Thymus (tissue), 11 donors: ENCODE data around the gene ITPR3. TPM values are rescaled to one million over a fixed set of nuclear protein-coding genes. Genes with fewer than 3 reads are reported as not detected.

ENCODE experiments used
- DNase-seq, 9 donors: peaks; one replicate each; pipeline ENCODE4 v3.0.0-alpha.2; 2013; ENCODE audit warnings: low spot score in 9 of 9, low read depth in 6 of 9, missing footprints in 1 of 9
- H3K27ac ChIP-seq, 2 donors: one replicate each; pipeline ENCODE4 v1.5.1; 2013; ENCODE audit warnings: control low read depth in 1 of 2, low read depth in 1 of 2, low read length in 1 of 2, mild to moderate bottlenecking in 1 of 2, moderate library complexity in 1 of 2
- H3K27me3 ChIP-seq, 2 donors: one replicate each; pipeline ENCODE4 v1.5.1; 2013; ENCODE audit warnings: low read length in 1 of 2; ENCODE audit not compliant: control insufficient read depth in 2 of 2, insufficient read depth in 1 of 2
- H3K36me3 ChIP-seq, 2 donors: one replicate each; pipeline ENCODE4 v1.5.1; 2013; ENCODE audit warnings: low read length in 1 of 2, mild to moderate bottlenecking in 1 of 2, moderate library complexity in 1 of 2; ENCODE audit not compliant: control insufficient read depth in 2 of 2, insufficient read depth in 2 of 2
- H3K4me1 ChIP-seq, 2 donors: one replicate each; pipeline ENCODE4 v1.5.1; 2013; ENCODE audit warnings: low read length in 2 of 2; ENCODE audit not compliant: control insufficient read depth in 2 of 2, insufficient read depth in 2 of 2
- H3K4me3 ChIP-seq, 2 donors: one replicate each; pipeline ENCODE4 v1.5.1; 2013; ENCODE audit warnings: low read length in 2 of 2, control low read depth in 1 of 2, mild to moderate bottlenecking in 1 of 2
- H3K9me3 ChIP-seq, 2 donors: one replicate each; pipeline ENCODE4 v1.5.1; 2013; ENCODE audit warnings: low read length in 1 of 2, mild to moderate bottlenecking in 1 of 2; ENCODE audit not compliant: control insufficient read depth in 2 of 2, insufficient read depth in 1 of 2
- WGBS: extraction: QIAGEN DNeasy Blood & Tissue Kit; methylation state at CpG from one replicate; pipeline ENCODE4 v1.1.7; 2013; 5-methylcytosine and 5-hydroxymethylcytosine counted together
- polyA plus RNA-seq: library from polyadenylated mRNA; stranded (reverse); fragments of 200-250 nt; gene quantifications from one replicate; pipeline ENCODE4 v1.2.3, GENCODE V29; 2013
- total RNA-seq: library from RNA; stranded (reverse); fragments of 120-200 nt; gene quantifications from one replicate; pipeline ENCODE4 v1.2.4, GENCODE V29; 2013
- donor health status: healthy.

ITPR3 gene
- total and polyA plus RNA-seq, 2 donors: 4.7 to 19.5 TPM

DNA sequence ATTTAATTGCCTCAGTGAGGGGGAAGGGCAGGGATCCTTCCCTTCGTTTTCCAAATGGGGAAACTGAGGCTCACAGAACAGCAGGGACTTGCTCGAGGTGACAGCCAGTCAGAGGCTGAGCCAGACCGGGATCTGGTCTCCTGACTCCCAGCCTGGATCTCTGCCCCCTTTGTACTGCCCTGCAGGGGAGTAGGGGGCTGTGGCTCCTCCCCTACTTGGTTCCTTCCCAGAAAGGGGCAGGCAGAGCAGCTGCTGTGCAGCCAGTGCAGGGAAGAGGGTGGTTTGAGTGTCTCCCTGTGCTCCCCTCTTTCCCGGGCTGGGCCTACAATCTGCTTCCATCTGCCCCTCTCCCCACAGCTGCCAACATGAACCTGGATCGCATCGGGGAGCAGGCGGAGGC, 52.7 kb downstream of the ITPR3 start:
- WGBS: 98% methylated on average over 7 of the region's 7 CpGs

DNA sequence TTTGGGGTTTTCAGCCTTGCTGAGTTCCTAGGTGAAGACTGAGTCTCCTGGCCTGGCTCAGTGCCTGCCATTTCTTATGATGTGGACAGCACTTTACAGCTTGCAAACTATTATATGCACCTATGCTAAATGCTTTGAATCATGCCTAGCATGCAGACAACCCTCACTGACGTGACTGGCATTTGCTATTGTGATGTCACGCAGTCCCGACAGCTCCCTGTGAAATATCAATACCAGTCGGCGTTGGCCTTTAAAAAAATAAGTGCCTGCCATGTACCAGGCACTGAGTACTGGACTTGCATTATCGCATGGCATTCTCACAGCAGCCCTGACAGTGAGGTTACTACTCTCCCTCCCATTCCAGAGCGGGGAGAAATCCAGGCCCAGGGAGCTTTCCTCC, 54.8 kb downstream of the ITPR3 start:
- WGBS: 97% methylated on average over 7 of the region's 7 CpGs
- no peaks in the 10 kb centered on the region for H3K9me3 ChIP-seq

More for the DNA sequence above, 52.7 kb downstream of the ITPR3 start:
- Histone ChIP-seq H3K36me3 (peaks cover 67 to 99% of the 10 kb centered on the region in 2 donors), H3K9me3 (no peaks in the 10 kb centered on the region), H3K4me1 (peaks cover 0 to under 1% of the 10 kb centered on the region in 2 donors), H3K4me3 (no peak overlapping the region), H3K27me3 (no peaks in the 10 kb centered on the region), H3K27ac (no peak overlapping the region)
- no peak for DNase-seq

DNA sequence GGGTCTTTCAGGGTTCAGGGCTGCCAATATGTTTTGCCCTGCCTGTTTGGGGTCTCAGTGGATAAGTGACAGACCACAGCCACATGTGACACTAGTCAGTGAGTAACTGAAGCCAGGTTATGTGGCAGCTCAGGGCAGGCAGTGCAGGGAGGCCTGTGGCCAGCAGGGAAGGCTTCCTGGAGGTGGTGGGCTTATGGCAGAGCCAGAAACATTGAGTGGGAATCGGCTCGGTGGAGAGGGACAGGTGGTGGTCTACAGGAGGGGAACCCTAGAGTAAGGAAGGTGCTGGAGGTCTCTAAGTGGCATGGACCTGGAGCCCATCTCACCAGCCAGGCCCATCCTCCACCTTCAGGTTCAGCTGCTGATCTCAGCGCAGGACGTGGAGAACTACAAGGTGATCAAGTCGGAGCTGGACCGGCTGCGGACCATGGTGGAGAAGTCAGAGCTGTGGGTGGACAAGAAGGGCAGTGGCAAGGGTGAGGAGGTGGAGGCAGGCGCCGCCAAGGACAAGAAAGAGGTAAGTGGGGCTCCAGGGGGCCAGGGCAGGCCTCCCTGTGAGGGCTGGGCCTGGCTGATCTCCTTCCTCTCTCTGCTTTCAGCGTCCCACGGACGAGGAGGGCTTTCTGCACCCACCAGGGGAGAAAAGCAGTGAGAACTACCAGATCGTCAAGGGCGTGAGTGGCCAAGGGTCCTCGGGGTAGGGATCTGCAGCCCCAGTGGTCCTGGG, 55.5 kb downstream of the ITPR3 start:
- no peak overlapping the region for H3K4me3 ChIP-seq
- WGBS: over 99% methylated on average over 15 of the region's 15 CpGs
- H3K36me3 ChIP-seq: peaks cover 65 to 93% of the 10 kb centered on the region in 2 donors
- no peak for DNase-seq
- H3K27me3 ChIP-seq: no peaks in the 10 kb centered on the region
- no peaks in the 10 kb centered on the region for H3K4me1 ChIP-seq
- H3K27ac ChIP-seq: no peak overlapping the region
- H3K9me3 ChIP-seq: no peaks in the 10 kb centered on the region

More for the DNA sequence above, 54.8 kb downstream of the ITPR3 start:
- H3K36me3 ChIP-seq: peaks cover 64 to 96% of the 10 kb centered on the region in 2 donors
- H3K4me1 ChIP-seq: no peaks in the 10 kb centered on the region
- H3K27ac ChIP-seq: no peak overlapping the region
- no peaks in the 10 kb centered on the region for H3K27me3 ChIP-seq
- H3K4me3 ChIP-seq: no peak overlapping the region
- DNase-seq: no peak

DNA sequence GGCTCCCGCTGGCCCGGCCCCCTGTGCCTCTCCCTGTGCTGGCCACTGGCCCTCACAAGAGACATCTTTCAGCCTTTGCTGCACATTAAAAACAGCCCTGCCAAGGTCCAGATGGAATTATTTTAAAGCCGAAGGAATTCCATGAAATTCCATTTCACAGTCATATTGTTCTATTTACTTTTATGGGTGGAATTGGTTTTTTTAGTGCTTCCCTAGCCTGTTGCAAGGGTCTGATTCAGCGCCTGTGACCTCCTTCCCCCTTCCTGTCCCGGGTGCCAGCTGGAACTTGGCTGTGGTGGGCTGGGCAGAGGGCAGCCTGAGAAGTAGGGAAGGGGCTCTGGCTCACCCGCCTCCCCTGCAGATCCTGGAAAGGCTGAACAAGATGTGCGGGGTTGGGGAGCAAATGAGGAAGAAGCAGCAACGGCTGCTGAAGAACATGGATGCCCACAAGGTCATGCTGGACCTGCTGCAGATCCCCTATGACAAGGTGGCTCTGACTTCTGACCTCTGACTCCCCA, 56.1 kb downstream of the ITPR3 start:
- no peak for DNase-seq
- 91% methylated on average over 8 of the region's 8 CpGs for WGBS
- Histone ChIP-seq H3K27me3 (no peaks in the 10 kb centered on the region), H3K4me3 (no peak overlapping the region), H3K4me1 (no peaks in the 10 kb centered on the region), H3K36me3 (peaks cover 61 to 89% of the 10 kb centered on the region in 2 donors), H3K9me3 (no peaks in the 10 kb centered on the region), H3K27ac (no peak overlapping the region)

DNA sequence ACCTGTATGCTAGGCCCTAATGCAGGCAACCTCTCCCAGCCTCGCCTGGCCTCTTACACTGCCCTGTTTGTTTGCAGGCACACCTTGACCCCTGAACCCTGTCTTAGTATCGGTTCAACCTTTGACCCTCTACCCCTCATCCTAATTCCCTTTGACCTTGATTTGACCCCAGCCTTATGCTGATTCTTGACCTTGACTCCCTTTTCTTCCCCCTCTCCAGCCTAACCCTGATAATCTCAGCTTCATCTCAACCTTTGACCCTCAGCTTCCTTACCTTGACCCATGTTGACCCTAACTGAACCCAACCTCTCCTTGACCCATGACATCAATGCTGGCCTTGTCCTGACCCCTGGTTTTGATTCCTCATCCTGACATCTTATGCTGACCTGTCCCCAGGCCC, 56.6 kb downstream of the ITPR3 start:
- Histone ChIP-seq H3K36me3 (peaks cover 62 to 89% of the 10 kb centered on the region in 2 donors), H3K27ac (no peak overlapping the region), H3K4me3 (no peak overlapping the region), H3K27me3 (no peaks in the 10 kb centered on the region), H3K9me3 (no peaks in the 10 kb centered on the region), H3K4me1 (peaks cover 0 to 3% of the 10 kb centered on the region in 2 donors)
- WGBS: 97% methylated on average over 2 of the region's 2 CpGs
- DNase-seq: no peak

DNA sequence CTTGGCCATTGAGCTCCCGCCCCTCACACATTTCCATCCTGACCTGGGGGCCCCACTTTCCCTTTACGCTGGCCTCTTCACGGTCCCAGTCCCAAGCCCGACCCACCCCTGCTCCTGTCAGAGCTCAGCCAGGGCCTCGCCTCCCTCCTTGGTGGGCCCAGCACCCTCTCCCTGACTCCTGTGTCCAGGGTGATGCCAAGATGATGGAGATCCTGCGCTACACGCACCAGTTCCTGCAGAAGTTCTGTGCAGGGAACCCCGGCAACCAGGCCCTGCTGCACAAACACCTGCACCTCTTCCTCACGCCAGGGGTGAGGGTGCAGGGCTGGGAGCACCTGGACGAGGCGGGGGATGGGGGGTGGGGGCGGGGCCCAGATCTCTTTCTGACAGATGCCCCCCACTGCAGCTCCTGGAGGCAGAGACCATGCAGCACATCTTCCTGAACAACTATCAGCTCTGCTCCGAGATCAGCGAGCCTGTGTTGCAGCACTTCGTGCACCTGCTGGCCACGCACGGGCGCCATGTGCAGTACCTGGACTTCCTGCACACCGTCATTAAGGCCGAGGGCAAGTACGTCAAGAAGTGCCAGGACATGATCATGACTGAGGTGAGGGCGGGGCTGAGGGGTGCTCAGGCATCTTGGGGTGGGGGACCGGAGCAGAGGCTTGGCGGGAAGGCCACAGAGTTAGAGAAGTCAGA, 57.3 kb downstream of the ITPR3 start:
- Histone ChIP-seq H3K4me1 (peaks cover 0 to 10% of the 10 kb centered on the region in 2 donors), H3K36me3 (peaks cover 68 to 87% of the 10 kb centered on the region in 2 donors), H3K27me3 (no peaks in the 10 kb centered on the region), H3K27ac (no peak overlapping the region), H3K4me3 (no peak overlapping the region), H3K9me3 (no peaks in the 10 kb centered on the region)
- WGBS: 93% methylated on average over 24 of the region's 24 CpGs
- no peak for DNase-seq

DNA sequence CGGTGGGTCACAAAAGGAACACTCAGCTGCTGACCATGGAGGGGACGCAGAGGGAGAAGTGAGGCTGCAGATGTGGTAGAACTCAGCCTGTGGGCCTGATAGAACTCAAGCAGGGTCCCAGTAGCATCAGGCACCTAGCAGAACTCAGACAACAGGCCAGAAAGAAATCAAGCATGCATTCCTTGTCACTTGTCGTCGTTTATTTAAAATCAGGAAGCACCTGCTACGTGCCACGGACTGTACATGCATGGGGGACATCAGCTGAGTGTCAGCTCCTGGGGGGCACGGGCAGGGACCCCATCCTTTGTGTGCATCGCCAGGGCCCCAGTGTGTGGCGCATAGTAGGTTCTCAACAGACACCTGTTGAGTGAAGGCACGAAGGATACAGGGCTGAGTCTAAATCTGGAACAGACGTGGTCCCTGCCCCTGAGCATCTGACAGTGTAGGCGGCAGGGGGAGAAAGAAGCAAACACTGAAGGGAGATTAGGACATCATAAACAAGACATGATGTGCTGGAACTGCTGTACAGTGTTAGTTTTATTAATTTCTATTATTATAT, 57.9 kb downstream of the ITPR3 start:
- no peaks in the 10 kb centered on the region for H3K9me3 ChIP-seq
- H3K27me3 ChIP-seq: no peaks in the 10 kb centered on the region
- 90% methylated on average over 12 of the region's 12 CpGs for WGBS
- DNase-seq: no peak
- peaks cover 69 to 87% of the 10 kb centered on the region in 2 donors for H3K36me3 ChIP-seq
- H3K4me3 ChIP-seq: no peak overlapping the region
- peaks cover 0 to 16% of the 10 kb centered on the region in 2 donors for H3K4me1 ChIP-seq
- H3K27ac ChIP-seq: no peak overlapping the region

DNA sequence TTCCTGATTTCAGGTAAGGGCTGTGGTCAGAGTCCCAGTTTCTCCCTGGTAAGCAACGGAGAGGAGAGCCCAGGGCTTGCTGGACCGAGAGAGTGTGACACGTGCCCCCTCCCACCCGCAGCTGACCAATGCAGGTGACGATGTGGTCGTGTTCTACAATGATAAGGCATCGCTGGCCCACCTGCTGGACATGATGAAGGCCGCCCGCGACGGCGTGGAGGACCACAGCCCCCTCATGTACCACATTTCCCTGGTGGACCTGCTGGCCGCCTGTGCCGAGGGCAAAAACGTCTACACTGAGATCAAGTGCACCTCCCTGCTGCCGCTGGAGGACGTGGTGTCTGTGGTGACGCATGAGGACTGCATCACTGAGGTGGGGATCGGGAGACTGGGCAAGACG, 58.6 kb downstream of the ITPR3 start:
- Histone ChIP-seq H3K27ac (no peak overlapping the region), H3K9me3 (no peaks in the 10 kb centered on the region), H3K27me3 (no peaks in the 10 kb centered on the region), H3K4me3 (no peak overlapping the region), H3K4me1 (peaks cover 0 to 16% of the 10 kb centered on the region in 2 donors), H3K36me3 (peaks cover 74 to 87% of the 10 kb centered on the region in 2 donors)
- no peak for DNase-seq
- WGBS: 94% methylated on average over 20 of the region's 20 CpGs

DNA sequence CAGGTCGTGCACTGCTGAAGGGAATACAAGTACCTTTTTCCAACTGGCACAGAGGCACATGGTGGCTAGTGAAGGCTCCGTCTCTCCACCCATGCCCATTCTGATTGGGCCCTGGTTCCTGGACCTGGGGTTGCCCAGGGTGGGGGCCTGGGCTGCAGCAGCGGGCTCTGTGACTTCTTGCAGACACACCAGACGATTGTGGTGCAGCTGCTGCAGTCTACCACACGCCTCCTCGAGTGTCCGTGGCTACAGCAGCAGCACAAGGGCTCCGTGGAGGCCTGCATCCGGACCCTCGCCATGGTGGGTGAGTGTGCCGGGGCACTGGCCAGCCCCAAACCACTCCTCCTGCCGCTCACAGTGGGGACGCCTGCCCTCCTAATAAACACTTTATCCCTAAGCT, 61.2 kb downstream of the ITPR3 start:
- DNase-seq: no peak
- no peaks in the 10 kb centered on the region for H3K27me3 ChIP-seq

More for the DNA sequence above, 61.2 kb downstream of the ITPR3 start:
- peaks cover 0 to 16% of the 10 kb centered on the region in 2 donors for H3K4me1 ChIP-seq
- H3K9me3 ChIP-seq: peaks cover 0 to 1% of the 10 kb centered on the region in 2 donors
- WGBS: 98% methylated on average over 13 of the region's 13 CpGs
- H3K4me3 ChIP-seq: no peak overlapping the region
- no peak overlapping the region for H3K27ac ChIP-seq
- peaks cover 83 to 88% of the 10 kb centered on the region in 2 donors for H3K36me3 ChIP-seq
